ENCODE results near the gene INHBB.

The INHBB gene

GRCh38 chr2:120343433-120344105 lies 2.4 kb upstream of the INHBB start:
- no peak for DNase-seq

DNA sequence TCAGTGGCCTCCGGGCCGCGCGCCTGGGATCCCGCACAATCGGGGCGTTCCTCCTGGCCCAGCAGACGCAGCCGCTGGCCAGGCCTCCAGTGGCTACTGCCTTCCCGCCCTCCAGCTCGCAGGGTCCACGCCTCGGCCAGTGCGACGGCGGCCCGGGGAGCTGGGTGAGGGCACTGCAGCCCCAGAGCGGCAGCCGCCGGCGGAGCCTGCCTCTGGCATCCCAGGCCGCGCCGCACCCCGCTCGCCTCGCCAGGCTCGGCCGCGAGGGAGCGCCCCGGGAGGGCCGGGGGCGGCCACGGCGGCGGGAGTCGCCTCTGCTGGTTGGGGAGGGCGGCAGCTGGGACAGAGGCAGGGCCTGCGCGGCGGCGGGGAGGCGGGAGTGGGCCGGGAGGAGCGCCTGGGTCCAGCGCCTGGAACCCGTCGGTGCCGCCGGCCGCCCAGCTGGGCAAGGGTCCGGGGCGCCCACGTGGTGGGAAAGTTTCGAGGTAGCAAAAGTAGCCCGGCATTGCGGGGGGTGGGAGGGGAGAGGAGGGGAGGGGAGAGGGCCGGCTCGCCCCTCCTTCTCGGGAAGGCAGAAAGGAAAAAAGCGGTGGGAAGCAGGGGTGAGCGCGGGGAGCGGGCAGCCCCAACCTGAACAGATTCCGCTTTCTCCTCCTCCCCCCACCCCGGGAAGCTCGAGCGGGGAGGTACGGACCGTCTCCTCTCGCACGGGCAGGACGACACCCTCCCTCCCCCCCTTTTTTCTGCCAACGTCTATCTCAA lies 1.5 kb upstream of the INHBB start:
- no peak for DNase-seq

DNA sequence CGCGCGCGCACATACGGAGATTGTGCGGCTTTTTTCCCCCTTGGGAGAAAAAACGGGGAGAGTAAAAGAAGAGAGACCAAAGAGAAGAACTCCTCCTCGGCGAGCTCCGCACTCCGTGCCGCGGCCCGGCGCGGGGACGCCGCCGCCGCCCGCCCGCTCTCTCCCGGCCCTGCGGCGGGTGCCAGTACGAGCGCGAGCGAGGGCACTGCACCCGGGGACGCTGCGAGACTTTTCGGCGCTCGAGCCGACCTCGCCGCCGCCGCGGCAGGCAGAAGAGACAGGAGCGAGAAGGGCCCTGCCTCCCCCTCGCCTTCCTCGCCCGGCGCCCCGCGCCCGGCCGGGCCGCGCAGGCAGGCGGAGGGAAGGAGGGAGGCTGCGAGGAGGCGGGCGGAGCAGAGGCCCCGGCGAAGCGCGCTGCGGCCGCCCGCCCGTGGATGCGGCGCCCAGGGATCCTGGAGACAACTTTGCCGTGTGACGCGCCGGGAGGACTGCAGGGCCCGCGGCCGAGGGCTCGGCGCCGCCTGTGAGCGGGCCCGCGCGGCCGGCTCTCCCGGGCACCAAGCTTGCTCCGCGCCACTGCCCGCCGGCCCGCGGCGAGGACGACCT lies 857 bp upstream of the INHBB start:
- DNase-seq, result no peak

- DNase-seq, result no peak
Observed at GRCh38 chr2:120345608-120346007, 328 bp upstream of the INHBB start.

GRCh38 chr2:120346667-120347358 lies 877 bp downstream of the INHBB start:
- DNase-seq, result no peak

GRCh38 chr2:120347396-120348060 lies 1.6 kb downstream of the INHBB start:
- no peak for DNase-seq

GRCh38 chr2:120348134-120348736 lies 2.3 kb downstream of the INHBB start:
- no peak for DNase-seq

- no peak for DNase-seq
Observed at GRCh38 chr2:120348737-120349439, 3.0 kb downstream of the INHBB start.

GRCh38 chr2:120349440-120349921 lies 3.5 kb downstream of the INHBB start:
- DNase-seq, result no peak

GRCh38 chr2:120350080-120350479 lies 4.1 kb downstream of the INHBB start:
- DNase-seq, result no peak

- DNase-seq, result no peak
Observed at GRCh38 chr2:120350801-120351320, 4.9 kb downstream of the INHBB start.

GRCh38 chr2:120352696-120353590 lies 7.0 kb downstream of the INHBB start:
- DNase-seq, result no peak

- DNase-seq, result no peak
Observed at GRCh38 chr2:120353591-120353898, 7.6 kb downstream of the INHBB start.

- no peak for DNase-seq
Observed at GRCh38 chr2:120353931-120354330, 8.0 kb downstream of the INHBB start.

DNA sequence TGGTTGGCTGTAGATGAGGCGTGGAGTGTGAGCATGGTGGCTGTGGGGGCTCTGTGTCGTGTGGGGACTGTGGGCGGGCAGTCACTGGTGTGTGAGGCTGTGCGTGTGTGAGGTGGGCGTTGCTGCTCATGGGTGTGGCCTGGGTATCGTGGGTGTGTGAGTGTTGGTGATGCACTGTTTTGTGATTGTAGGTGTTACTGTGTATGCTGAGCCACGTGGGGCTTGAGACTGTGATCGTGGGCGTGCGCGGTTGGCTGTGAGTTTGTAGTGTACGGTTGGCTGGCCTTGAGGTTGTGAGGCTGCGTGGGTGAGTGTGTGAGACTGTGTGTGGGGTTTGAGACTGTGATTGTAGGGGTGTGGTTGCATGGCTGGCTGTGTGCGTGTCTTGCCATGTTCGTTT lies 8.5 kb downstream of the INHBB start:
- no peak for DNase-seq

DNA sequence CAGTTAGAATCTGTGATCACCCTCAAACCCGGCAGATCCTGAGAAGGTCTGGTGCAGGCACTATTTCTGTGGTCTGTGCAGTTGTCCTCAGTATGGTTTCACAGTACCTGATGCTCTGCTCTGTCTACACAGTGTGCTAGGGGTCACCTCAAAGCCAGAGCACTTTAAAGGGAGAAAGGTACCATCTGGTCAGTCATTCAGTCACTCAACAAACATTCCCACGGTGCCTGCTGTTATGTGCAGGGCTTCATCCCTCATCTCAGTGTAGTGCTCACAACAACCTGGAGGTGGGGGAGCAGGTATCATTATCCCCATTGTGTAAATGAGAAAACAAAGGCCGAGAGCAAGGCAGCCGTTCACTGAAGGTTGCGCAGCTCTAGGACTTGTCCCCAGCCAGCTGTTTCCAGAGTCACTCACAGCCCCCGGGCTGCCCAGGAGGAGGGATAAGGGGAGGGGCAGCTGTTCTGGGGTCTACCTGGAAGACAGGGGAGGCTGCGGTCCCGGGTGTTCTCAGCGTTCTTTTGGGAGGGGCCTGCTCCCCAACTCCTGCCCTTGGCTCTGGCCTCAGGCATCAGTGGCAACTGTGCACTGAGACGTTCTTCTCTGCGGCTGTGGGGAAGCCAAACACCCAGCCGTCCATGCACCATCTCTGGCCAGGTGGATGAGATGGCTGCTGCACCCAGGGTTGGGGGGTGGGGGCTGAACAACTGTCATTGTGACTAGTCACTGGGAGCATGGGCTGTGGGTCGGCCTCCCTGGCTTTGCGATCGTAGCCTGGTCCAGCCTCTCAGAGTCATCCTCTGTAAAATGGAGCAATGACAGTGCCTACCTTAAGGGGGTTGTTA lies 9.2 kb downstream of the INHBB start:
- DNase-seq, result no peak

GRCh38 chr2:120355780-120356266 lies 9.9 kb downstream of the INHBB start:
- DNase-seq, result no peak

DNA sequence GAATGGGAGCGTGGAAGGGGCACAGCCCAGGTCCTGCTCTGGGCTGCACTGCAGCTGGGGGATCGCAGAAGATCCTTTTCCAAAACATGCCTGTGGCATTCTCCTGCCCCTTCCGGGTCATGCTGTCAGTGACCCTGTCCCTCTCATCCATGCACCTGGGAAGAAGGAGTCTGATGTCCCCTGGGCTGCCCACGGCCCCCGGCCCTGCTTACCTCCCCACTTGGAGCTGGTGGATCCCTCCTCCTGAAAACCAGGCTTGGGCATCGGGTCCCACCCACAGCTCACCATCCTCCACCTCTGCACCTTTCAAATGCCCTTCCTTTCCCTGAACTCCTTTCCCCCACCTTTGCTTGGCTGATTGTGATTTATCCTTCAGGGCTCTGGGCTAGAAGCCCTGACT lies 11.8 kb downstream of the INHBB start:
- no peak for DNase-seq

DNA sequence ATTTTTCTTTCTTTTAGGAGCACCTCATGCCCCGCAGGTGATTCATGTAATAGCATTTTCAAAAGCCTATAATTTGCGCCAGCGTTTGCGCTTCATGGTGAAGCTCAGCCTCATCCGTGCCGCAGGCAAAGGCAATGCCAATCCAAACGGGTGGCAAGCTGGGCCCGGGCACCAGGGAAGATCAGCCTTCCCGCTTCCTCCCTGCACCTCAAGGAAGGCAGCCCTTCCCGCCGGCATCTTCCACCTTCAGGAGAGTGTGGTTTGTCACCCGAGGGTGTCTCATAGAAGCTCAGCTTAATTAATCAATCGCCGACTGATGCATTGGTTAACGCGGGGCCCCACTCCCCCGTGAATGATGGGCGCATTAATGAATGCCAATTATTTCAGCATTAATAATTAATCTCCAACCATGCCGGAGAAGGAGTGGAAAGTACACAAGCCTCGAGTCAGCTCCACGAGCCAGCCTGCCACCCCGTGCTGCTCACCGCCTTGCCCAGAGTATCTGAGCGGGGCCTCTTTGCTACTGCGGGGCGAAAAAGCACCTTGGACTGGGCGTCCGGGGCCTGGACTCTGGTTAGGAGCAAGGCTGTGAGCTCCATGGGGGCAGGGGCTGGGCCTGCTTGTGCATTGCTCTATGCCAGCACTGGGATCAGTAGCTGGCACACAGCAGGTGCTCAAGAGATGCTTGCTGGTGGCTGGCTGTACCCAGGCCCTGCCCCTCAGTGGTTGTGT lies 13.0 kb downstream of the INHBB start:
- no peak for DNase-seq
